Testis (tissue), 2 donors: ENCODE data around the gene TCF7L2.

Experiments
- POLR2A ChIP-seq: fragments of 450-650 bp; IDR thresholded peaks from one replicate; pipeline ENCODE4 v1.6.1; 2017; ENCODE audit warnings: antibody characterized with exemption, mild to moderate bottlenecking, moderate library complexity
- TF ChIP-seq, protein P1 (sequence below), 3 experiments: fragments of 450-650 bp in 2 of 3; fragments of 200-600 bp in 1 of 3; sonication (generic) in 1 of 3; IDR thresholded peaks; one replicate each; pipeline ENCODE4 v1.5.1; 2016 to 2019; ENCODE audit warnings: antibody characterized with exemption in 3 of 3, mild to moderate bottlenecking in 2 of 3, moderate library complexity in 1 of 3

- TF ChIP-seq, protein P1, sequence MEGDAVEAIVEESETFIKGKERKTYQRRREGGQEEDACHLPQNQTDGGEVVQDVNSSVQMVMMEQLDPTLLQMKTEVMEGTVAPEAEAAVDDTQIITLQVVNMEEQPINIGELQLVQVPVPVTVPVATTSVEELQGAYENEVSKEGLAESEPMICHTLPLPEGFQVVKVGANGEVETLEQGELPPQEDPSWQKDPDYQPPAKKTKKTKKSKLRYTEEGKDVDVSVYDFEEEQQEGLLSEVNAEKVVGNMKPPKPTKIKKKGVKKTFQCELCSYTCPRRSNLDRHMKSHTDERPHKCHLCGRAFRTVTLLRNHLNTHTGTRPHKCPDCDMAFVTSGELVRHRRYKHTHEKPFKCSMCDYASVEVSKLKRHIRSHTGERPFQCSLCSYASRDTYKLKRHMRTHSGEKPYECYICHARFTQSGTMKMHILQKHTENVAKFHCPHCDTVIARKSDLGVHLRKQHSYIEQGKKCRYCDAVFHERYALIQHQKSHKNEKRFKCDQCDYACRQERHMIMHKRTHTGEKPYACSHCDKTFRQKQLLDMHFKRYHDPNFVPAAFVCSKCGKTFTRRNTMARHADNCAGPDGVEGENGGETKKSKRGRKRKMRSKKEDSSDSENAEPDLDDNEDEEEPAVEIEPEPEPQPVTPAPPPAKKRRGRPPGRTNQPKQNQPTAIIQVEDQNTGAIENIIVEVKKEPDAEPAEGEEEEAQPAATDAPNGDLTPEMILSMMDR (IDR thresholded peaks at IDR 0.05) = no peak
- no peak for TF ChIP-seq POLR2A
Observed at GRCh38 chr10:112964482-112964881, 14.4 kb downstream of the TCF7L2 start.
